ENCODE measurements around the gene SMARCE1. TPM values are rescaled to one million over a fixed set of nuclear protein-coding genes. Genes with fewer than 3 reads are reported as not detected.

SMARCE1 gene
- polyA plus RNA-seq, 4 donors, result 75.4 to 116 (median 85.5) TPM

DNA sequence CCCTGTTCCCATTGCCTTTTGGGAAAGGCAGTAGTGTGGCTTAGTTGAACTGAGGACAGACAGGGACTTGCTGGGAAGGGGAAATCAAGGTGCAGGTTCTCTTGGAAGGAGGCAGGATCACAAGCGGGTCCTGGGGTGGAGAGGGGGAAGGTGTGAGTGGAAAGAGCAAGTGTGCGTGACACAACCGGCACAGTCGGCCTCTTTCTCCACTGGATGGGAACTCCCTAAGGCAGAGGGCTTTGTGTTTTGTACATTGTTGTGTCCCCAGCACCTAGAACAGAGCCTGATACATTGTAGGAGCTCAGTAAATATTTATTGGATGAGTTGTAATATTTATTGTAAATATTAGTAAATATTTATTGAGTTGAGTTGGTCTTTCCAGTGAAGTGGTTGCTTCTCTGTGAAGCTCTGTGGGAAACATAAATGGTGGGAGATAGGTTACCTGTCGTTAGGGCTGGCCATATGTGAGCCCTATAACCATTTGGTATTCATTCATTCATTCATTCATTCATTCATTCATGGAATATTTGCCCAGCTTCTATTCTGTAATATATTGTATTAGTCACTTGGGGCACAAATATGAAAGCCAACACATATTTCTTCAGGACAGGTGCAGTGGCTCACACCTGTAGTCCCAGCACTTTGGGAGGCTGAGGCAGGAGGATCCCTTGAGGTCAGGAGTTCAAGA, 34.0 kb downstream of the SMARCE1 start:
- DNase-seq (no peak), FAIRE-seq (no peak)
- H3K27me3 ChIP-seq (ENCODE audit: control insufficient read depth in 3 of 3, insufficient read depth in 3 of 3, low read length in 3 of 3), result no peaks in the 10 kb centered on the region
- 79 to 86% (median 85%) methylated on average over 5 of the region's 5 CpGs for WGBS, 3 donors
- no peaks in the 10 kb centered on the region for H3K9me3 ChIP-seq (ENCODE audit: control insufficient read depth in 2 of 2, insufficient read depth in 1 of 2, low read depth in 1 of 2, low read length in 1 of 2)
- peaks cover 0 to 11% (median 0%) of the 10 kb centered on the region in 3 donors for H3K4me1 ChIP-seq (ENCODE audit: control insufficient read depth in 3 of 3, insufficient read depth in 2 of 3, low read depth in 1 of 3, low read length in 2 of 3)
- H3K27ac ChIP-seq (ENCODE audit: low read depth in 1 of 3, low read length in 2 of 3), result no peak overlapping the region
- no peaks in the 10 kb centered on the region for H3K36me3 ChIP-seq (ENCODE audit: control insufficient read depth in 3 of 3, insufficient read depth in 2 of 3, low read depth in 1 of 3, low read length in 3 of 3)
- H3K4me3 ChIP-seq (ENCODE audit: low read depth in 1 of 3, low read length in 3 of 3), result no peak overlapping the region

DNA sequence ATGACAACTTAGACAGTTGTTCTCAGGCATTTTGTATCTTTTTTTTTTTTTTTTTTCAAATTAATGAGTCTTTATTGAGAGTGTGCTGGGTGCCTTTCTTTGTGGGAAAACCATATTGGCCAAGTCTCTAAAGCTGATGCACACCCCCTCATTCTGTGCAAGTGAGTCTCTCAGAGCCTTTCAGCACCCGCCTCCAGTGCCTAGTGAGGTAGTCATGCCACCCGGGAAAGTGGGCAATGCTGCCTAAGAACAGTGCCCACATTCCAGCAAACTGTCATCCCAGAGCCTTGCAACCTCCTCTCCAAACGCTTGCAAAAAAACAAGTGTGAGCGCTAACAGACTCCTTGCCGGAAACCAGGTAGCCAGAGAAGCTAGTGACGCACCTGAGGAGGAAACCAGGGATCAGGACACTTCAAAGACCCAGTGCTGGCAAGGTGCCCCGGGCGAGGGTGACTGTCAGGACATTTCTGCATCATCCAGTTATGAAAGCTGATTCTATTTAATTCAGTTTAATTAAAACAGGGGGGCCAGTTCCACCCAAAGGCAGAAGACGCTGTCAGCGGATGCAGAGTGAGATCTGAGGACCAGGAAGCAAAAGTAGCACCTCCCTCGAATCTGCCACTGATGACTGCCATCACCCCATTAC, 34.9 kb downstream of the SMARCE1 start:
- peak overlapping the region in 1 of 3 donors; percentile 11 for H3K27ac ChIP-seq (ENCODE audit: low read depth in 1 of 3, low read length in 2 of 3)
- FAIRE-seq (no peak), DNase-seq (no peak)
- H3K4me1 ChIP-seq (ENCODE audit: control insufficient read depth in 3 of 3, insufficient read depth in 2 of 3, low read depth in 1 of 3, low read length in 2 of 3), result peaks cover 0 to 3% (median 0%) of the 10 kb centered on the region in 3 donors
- H3K9me3 ChIP-seq (ENCODE audit: control insufficient read depth in 2 of 2, insufficient read depth in 1 of 2, low read depth in 1 of 2, low read length in 1 of 2), result no peaks in the 10 kb centered on the region
- 52 to 74% (median 66%) methylated on average over 11 of the region's 11 CpGs for WGBS, 3 donors
- no peaks in the 10 kb centered on the region for H3K27me3 ChIP-seq (ENCODE audit: control insufficient read depth in 3 of 3, insufficient read depth in 3 of 3, low read length in 3 of 3)
- no peaks in the 10 kb centered on the region for H3K36me3 ChIP-seq (ENCODE audit: control insufficient read depth in 3 of 3, insufficient read depth in 2 of 3, low read depth in 1 of 3, low read length in 3 of 3)
- no peak overlapping the region for H3K4me3 ChIP-seq (ENCODE audit: low read depth in 1 of 3, low read length in 3 of 3)

DNA sequence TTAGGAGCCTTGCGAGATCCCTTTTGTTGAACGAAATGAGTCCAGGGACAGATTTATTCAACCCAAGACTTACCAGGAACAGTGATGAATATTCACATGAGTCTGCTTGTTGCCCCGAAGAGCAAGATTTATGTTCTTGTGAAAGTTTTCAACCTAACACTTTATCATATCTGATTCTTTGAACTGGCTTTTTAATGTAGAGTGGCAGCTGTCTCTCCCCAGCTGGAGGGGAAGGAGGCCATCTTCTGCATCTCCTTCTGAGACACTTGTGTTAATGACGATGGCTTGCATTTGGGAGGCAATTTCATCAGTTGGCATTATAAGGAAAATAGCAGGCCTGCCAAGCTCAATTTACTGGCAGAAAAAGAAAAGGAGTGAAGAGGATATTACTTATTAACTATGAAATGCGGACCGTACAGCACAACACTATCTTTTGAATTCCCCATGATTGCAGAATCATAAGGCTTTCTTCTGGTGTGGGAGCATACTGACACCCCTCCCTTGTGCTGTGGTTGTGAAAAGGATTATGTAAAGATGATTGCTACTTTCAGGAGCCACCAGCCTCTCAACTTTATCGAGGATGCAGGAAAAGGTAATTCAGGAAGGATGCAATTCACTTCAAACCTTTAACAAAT, 35.7 kb downstream of the SMARCE1 start:
- Histone ChIP-seq H3K9me3 (ENCODE audit: control insufficient read depth in 2 of 2, insufficient read depth in 1 of 2, low read depth in 1 of 2, low read length in 1 of 2) (no peaks in the 10 kb centered on the region), H3K27ac (ENCODE audit: low read depth in 1 of 3, low read length in 2 of 3) (no peak overlapping the region), H3K4me3 (ENCODE audit: low read depth in 1 of 3, low read length in 3 of 3) (no peak overlapping the region), H3K4me1 (ENCODE audit: control insufficient read depth in 3 of 3, insufficient read depth in 2 of 3, low read depth in 1 of 3, low read length in 2 of 3) (peaks cover 0 to 3% (median 0%) of the 10 kb centered on the region in 3 donors), H3K36me3 (ENCODE audit: control insufficient read depth in 3 of 3, insufficient read depth in 2 of 3, low read depth in 1 of 3, low read length in 3 of 3) (no peaks in the 10 kb centered on the region), H3K27me3 (ENCODE audit: control insufficient read depth in 3 of 3, insufficient read depth in 3 of 3, low read length in 3 of 3) (no peaks in the 10 kb centered on the region)
- DNase-seq (no peak), FAIRE-seq (no peak)
- 55 to 67% (median 64%) methylated on average over 7 of the region's 7 CpGs for WGBS, 3 donors

DNA sequence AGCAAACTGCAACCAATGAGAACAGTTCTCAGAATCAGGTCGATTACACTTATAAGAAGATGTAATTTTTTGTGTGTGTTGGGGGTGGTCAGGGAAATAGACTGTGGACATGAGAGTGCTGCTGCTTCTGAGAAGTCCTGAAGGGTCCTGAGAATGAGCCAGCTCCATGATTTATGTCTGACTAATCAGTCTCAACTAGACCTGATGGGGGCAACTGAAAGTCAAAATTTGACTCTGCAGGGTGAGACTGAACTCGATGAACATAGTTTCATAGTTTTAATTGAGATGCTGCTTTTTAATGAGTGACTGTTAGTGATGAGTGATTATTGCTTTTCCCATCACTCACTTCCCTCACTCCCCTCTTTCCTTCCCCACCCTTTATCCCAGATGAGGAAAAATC, 37.3 kb downstream of the SMARCE1 start:
- H3K4me3 ChIP-seq (ENCODE audit: low read depth in 1 of 3, low read length in 3 of 3), result no peak overlapping the region
- peaks cover 0 to under 1% (median 0%) of the 10 kb centered on the region in 3 donors for H3K4me1 ChIP-seq (ENCODE audit: control insufficient read depth in 3 of 3, insufficient read depth in 2 of 3, low read depth in 1 of 3, low read length in 2 of 3)
- FAIRE-seq, result no peak
- no peaks in the 10 kb centered on the region for H3K27me3 ChIP-seq (ENCODE audit: control insufficient read depth in 3 of 3, insufficient read depth in 3 of 3, low read length in 3 of 3)
- no peaks in the 10 kb centered on the region for H3K36me3 ChIP-seq (ENCODE audit: control insufficient read depth in 3 of 3, insufficient read depth in 2 of 3, low read depth in 1 of 3, low read length in 3 of 3)
- H3K27ac ChIP-seq (ENCODE audit: low read depth in 1 of 3, low read length in 2 of 3), result no peak overlapping the region
- 49 to 79% (median 66%) methylated on average over 2 of the region's 2 CpGs for WGBS, 3 donors
- DNase-seq, result no peak
- no peaks in the 10 kb centered on the region for H3K9me3 ChIP-seq (ENCODE audit: control insufficient read depth in 2 of 2, insufficient read depth in 1 of 2, low read depth in 1 of 2, low read length in 1 of 2)

DNA sequence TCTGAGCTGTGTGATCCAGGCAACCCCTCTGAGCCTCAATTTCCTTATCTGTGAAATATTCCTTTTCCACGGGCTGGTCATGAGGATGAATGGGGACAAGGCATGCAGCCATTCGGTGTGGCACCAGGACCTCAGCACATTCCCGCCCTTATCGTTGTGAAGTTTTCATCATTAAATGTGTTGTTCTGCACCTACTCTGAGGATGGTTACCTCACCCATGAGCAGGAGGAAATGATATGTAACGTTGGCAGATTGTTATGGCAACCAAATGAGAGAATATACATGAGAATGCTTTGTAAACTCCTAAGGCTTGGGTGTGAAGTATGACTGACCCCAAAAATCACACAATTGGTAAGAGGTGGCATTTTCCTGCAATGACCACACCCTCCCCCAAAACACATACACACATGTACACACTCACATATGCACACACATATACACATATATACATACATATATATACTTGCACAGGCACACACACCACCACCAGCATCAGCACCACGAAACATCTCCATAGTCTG, 39.5 kb downstream of the SMARCE1 start:
- no peaks in the 10 kb centered on the region for H3K4me1 ChIP-seq (ENCODE audit: control insufficient read depth in 3 of 3, insufficient read depth in 2 of 3, low read depth in 1 of 3, low read length in 2 of 3)
- 77 to 84% (median 78%) methylated on average over 6 of the region's 6 CpGs for WGBS, 3 donors
- peak overlapping the region in 1 of 3 donors; percentile 28 for H3K27ac ChIP-seq (ENCODE audit: low read depth in 1 of 3, low read length in 2 of 3)
- no peak for DNase-seq
- H3K27me3 ChIP-seq (ENCODE audit: control insufficient read depth in 3 of 3, insufficient read depth in 3 of 3, low read length in 3 of 3), result no peaks in the 10 kb centered on the region
- no peaks in the 10 kb centered on the region for H3K36me3 ChIP-seq (ENCODE audit: control insufficient read depth in 3 of 3, insufficient read depth in 2 of 3, low read depth in 1 of 3, low read length in 3 of 3)
- H3K9me3 ChIP-seq (ENCODE audit: control insufficient read depth in 2 of 2, insufficient read depth in 1 of 2, low read depth in 1 of 2, low read length in 1 of 2), result no peaks in the 10 kb centered on the region
- FAIRE-seq, result no peak
- no peak overlapping the region for H3K4me3 ChIP-seq (ENCODE audit: low read depth in 1 of 3, low read length in 3 of 3)

DNA sequence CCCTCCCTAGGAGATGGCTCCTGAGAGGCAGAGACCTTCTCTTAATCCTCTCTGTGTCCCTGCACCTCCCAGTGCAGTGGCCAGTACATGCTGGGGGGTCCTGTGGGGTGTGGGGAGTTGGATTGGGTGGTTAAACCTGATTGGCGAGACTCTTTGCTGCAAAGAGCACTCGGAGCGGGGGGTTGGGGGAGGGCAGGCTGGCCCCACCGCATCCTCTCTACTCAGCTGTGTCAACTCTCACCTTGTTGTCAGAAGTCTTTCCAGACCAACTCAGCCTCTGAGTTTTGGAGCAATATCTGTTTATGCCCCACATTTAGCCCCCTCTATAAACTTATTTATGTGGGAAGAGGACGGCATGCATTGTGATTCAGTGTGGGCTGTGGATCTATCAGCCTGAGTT, 40.0 kb downstream of the SMARCE1 start:
- peak overlapping the region in 1 of 3 donors; percentile 28 for H3K27ac ChIP-seq (ENCODE audit: low read depth in 1 of 3, low read length in 2 of 3)
- no peak overlapping the region for H3K4me3 ChIP-seq (ENCODE audit: low read depth in 1 of 3, low read length in 3 of 3)
- 83 to 88% (median 83%) methylated on average over 5 of the region's 5 CpGs for WGBS, 3 donors
- H3K27me3 ChIP-seq (ENCODE audit: control insufficient read depth in 3 of 3, insufficient read depth in 3 of 3, low read length in 3 of 3), result no peaks in the 10 kb centered on the region
- DNase-seq, result no peak
- H3K9me3 ChIP-seq (ENCODE audit: control insufficient read depth in 2 of 2, insufficient read depth in 1 of 2, low read depth in 1 of 2, low read length in 1 of 2), result no peaks in the 10 kb centered on the region
- H3K4me1 ChIP-seq (ENCODE audit: control insufficient read depth in 3 of 3, insufficient read depth in 2 of 3, low read depth in 1 of 3, low read length in 2 of 3), result no peaks in the 10 kb centered on the region
- FAIRE-seq, result no peak
- H3K36me3 ChIP-seq (ENCODE audit: control insufficient read depth in 3 of 3, insufficient read depth in 2 of 3, low read depth in 1 of 3, low read length in 3 of 3), result no peaks in the 10 kb centered on the region

DNA sequence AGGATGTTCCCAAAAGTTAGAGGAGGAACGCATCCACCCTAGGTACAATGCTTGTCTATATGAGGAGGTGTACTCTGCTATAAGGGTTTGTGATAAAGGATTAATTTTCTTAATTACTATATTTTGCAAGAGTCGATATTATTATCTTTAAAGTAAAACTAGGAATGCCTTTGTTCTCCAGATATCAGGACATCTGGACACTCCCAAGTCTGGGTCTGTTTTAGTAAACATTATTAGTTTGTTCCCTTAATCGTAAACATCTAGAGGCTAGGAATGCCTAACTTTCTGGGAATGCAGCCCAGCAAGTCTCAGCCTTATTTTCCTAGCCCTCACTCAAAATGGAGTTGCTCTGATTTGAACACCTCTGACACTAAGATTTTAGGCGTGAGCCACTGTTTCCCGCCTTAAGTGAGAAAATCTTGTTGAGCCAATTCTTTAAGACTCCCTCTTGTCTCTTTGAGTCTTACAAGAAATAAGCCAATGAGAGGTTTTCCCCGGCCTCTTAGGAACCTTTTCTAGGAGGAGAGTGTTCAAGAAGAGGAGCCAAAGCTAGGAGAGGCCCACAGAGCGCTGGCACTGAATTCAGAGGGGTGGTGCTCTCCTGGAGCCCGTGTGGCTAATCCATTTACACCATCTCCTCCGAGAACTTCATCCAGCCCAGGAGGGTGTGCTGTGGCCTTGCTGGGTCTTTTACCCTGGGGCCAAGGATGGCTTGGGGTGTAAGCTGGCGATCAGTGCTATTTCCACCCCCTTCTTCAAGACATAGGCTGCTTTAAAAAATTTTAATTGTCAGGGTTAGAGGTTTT, 40.9 kb downstream of the SMARCE1 start:
- Histone ChIP-seq H3K4me1 (ENCODE audit: control insufficient read depth in 3 of 3, insufficient read depth in 2 of 3, low read depth in 1 of 3, low read length in 2 of 3) (no peaks in the 10 kb centered on the region), H3K27ac (ENCODE audit: low read depth in 1 of 3, low read length in 2 of 3) (peak overlapping the region in 1 of 3 donors; percentile 71), H3K27me3 (ENCODE audit: control insufficient read depth in 3 of 3, insufficient read depth in 3 of 3, low read length in 3 of 3) (no peaks in the 10 kb centered on the region), H3K9me3 (ENCODE audit: control insufficient read depth in 2 of 2, insufficient read depth in 1 of 2, low read depth in 1 of 2, low read length in 1 of 2) (no peaks in the 10 kb centered on the region), H3K36me3 (ENCODE audit: control insufficient read depth in 3 of 3, insufficient read depth in 2 of 3, low read depth in 1 of 3, low read length in 3 of 3) (no peaks in the 10 kb centered on the region), H3K4me3 (ENCODE audit: low read depth in 1 of 3, low read length in 3 of 3) (no peak overlapping the region)
- WGBS, 3 donors, result 60 to 71% (median 67%) methylated on average over 10 of the region's 10 CpGs
- DNase-seq (no peak), FAIRE-seq (no peak)

DNA sequence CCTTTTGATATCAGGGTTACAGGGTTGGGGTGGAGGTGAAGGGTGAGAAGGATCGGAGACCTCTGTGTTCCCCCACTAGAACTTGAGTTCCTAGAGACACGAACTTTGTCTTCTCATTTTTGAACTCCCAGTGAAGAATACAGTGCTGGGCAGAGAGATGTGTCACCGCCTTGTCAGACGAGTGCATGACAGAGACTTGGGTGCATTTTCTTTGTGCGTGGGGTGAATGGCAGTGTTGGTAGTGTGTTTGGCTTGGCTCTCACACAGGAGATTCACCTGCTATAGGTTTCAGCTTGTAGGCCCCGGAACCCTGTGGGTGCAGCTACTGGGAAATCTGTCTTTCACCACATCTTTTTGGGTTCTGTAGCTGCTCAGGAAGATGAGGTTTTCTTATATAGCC, 42.3 kb downstream of the SMARCE1 start:
- no peak for FAIRE-seq
- no peaks in the 10 kb centered on the region for H3K4me1 ChIP-seq (ENCODE audit: control insufficient read depth in 3 of 3, insufficient read depth in 2 of 3, low read depth in 1 of 3, low read length in 2 of 3)
- WGBS, 3 donors, result 82 to 89% (median 87%) methylated on average over 6 of the region's 6 CpGs

More for the DNA sequence above, 42.3 kb downstream of the SMARCE1 start:
- no peaks in the 10 kb centered on the region for H3K27me3 ChIP-seq (ENCODE audit: control insufficient read depth in 3 of 3, insufficient read depth in 3 of 3, low read length in 3 of 3)
- H3K36me3 ChIP-seq (ENCODE audit: control insufficient read depth in 3 of 3, insufficient read depth in 2 of 3, low read depth in 1 of 3, low read length in 3 of 3), result no peaks in the 10 kb centered on the region
- no peak overlapping the region for H3K4me3 ChIP-seq (ENCODE audit: low read depth in 1 of 3, low read length in 3 of 3)
- DNase-seq, result no peak
- H3K9me3 ChIP-seq (ENCODE audit: control insufficient read depth in 2 of 2, insufficient read depth in 1 of 2, low read depth in 1 of 2, low read length in 1 of 2), result no peaks in the 10 kb centered on the region
- peak overlapping the region in 1 of 3 donors; percentile 18 for H3K27ac ChIP-seq (ENCODE audit: low read depth in 1 of 3, low read length in 2 of 3)
